ENCODE data around the gene LHPP. TPM values are rescaled to one million over a fixed set of nuclear protein-coding genes. Genes with fewer than 3 reads are reported as not detected.

Gene LHPP
- total RNA-seq, 1 donor from 2014 or later = 15.2 TPM

GRCh38 chr10:124484661-124485060, 23.0 kb downstream of the LHPP start:
- DNase-seq (ENCODE audit: low spot score, unreplicated experiment) = no peak
- Mint-ChIP-seq H3K36me3 (ENCODE audit: insufficient read depth) (peaks cover 13% of the 10 kb centered on the region), H3K27me3 (peaks cover 3% of the 10 kb centered on the region), H3K27ac (no peak overlapping the region), H3K9me3 (ENCODE audit: low read depth) (no peaks in the 10 kb centered on the region), H3K4me1 (ENCODE audit: low read depth) (no peaks in the 10 kb centered on the region), H3K4me3 (ENCODE audit: low read depth) (no peak overlapping the region)
- TF ChIP-seq CTCF (IDR thresholded peaks at IDR 0.05; ENCODE audit: unreplicated experiment) = no peak

GRCh38 chr10:124486635-124487034, 25.0 kb downstream of the LHPP start:
- H3K4me1 Mint-ChIP-seq (ENCODE audit: low read depth) = no peaks in the 10 kb centered on the region
- peaks cover 14% of the 10 kb centered on the region for H3K36me3 Mint-ChIP-seq (ENCODE audit: insufficient read depth)
- H3K27me3 Mint-ChIP-seq = peaks cover 3% of the 10 kb centered on the region
- DNase-seq (ENCODE audit: low spot score, unreplicated experiment) = no peak
- TF ChIP-seq CTCF (IDR thresholded peaks at IDR 0.05; ENCODE audit: unreplicated experiment) = no peak
- H3K27ac Mint-ChIP-seq = no peak overlapping the region
- H3K4me3 Mint-ChIP-seq (ENCODE audit: low read depth) = no peak overlapping the region
- H3K9me3 Mint-ChIP-seq (ENCODE audit: low read depth) = no peaks in the 10 kb centered on the region

- no peaks in the 10 kb centered on the region for H3K4me1 Mint-ChIP-seq (ENCODE audit: low read depth)
- H3K36me3 Mint-ChIP-seq (ENCODE audit: insufficient read depth) = peaks cover 13% of the 10 kb centered on the region
- TF ChIP-seq CTCF (IDR thresholded peaks at IDR 0.05; ENCODE audit: unreplicated experiment) = no peak
- no peaks in the 10 kb centered on the region for H3K27me3 Mint-ChIP-seq
- no peak overlapping the region for H3K4me3 Mint-ChIP-seq (ENCODE audit: low read depth)
- no peak for DNase-seq (ENCODE audit: low spot score, unreplicated experiment)
- H3K27ac Mint-ChIP-seq = no peak overlapping the region
- H3K9me3 Mint-ChIP-seq (ENCODE audit: low read depth) = no peaks in the 10 kb centered on the region
Measured at GRCh38 chr10:124491105-124491504, 29.5 kb downstream of the LHPP start.

GRCh38 chr10:124492266-124492665, 30.6 kb downstream of the LHPP start:
- peaks cover 10% of the 10 kb centered on the region for H3K36me3 Mint-ChIP-seq (ENCODE audit: insufficient read depth)
- no peaks in the 10 kb centered on the region for H3K27me3 Mint-ChIP-seq
- no peaks in the 10 kb centered on the region for H3K9me3 Mint-ChIP-seq (ENCODE audit: low read depth)
- TF ChIP-seq CTCF (IDR thresholded peaks at IDR 0.05; ENCODE audit: unreplicated experiment) = no peak
- no peak overlapping the region for H3K27ac Mint-ChIP-seq
- H3K4me3 Mint-ChIP-seq (ENCODE audit: low read depth) = no peak overlapping the region
- H3K4me1 Mint-ChIP-seq (ENCODE audit: low read depth) = no peaks in the 10 kb centered on the region
- no peak for DNase-seq (ENCODE audit: low spot score, unreplicated experiment)

GRCh38 chr10:124493214-124493882, 31.7 kb downstream of the LHPP start:
- no peaks in the 10 kb centered on the region for H3K27me3 Mint-ChIP-seq
- H3K36me3 Mint-ChIP-seq (ENCODE audit: insufficient read depth) = peaks cover 7% of the 10 kb centered on the region
- no peaks in the 10 kb centered on the region for H3K4me1 Mint-ChIP-seq (ENCODE audit: low read depth)
- H3K9me3 Mint-ChIP-seq (ENCODE audit: low read depth) = no peaks in the 10 kb centered on the region
- DNase-seq (ENCODE audit: low spot score, unreplicated experiment) = no peak
- no peak overlapping the region for H3K27ac Mint-ChIP-seq
- no peak for TF ChIP-seq CTCF (IDR thresholded peaks at IDR 0.05; ENCODE audit: unreplicated experiment)
- H3K4me3 Mint-ChIP-seq (ENCODE audit: low read depth) = no peak overlapping the region

All from progenitor cell of endocrine pancreas (in vitro differentiated cells).